NT2/D1 (cell line): ENCODE data around the gene CSTB.

Experiments used
- DNase-seq: peaks from one replicate; pipeline ENCODE4 v3.0.0-alpha.2; 2011; ENCODE audit warnings: low read depth, low spot score
- H3K27me3 ChIP-seq: 2 replicates; pipeline ENCODE4 v1.6.0; 2011; ENCODE audit warnings: mild to moderate bottlenecking; ENCODE audit not compliant: insufficient read length, insufficient read depth
- H3K36me3 ChIP-seq: 2 replicates; pipeline ENCODE4 v1.6.1; 2011; ENCODE audit warnings: mild to moderate bottlenecking, low read length, mixed read lengths; ENCODE audit not compliant: insufficient read depth, insufficient read length
- H3K4me1 ChIP-seq: 2 replicates; pipeline ENCODE4 v1.5.1; 2011; ENCODE audit not compliant: insufficient read depth, insufficient read length
- H3K4me3 ChIP-seq: 2 replicates; pipeline ENCODE4 v1.5.1; 2011; ENCODE audit warnings: low read depth; ENCODE audit not compliant: insufficient read length
- H3K9ac ChIP-seq: 2 replicates; pipeline ENCODE4 v1.6.0; 2011; ENCODE audit warnings: low read depth; ENCODE audit not compliant: insufficient read length
- H3K9me3 ChIP-seq: 2 replicates; pipeline ENCODE4 v1.5.1; 2011; ENCODE audit warnings: mild to moderate bottlenecking, low read length; ENCODE audit not compliant: insufficient read depth
- SUZ12 ChIP-seq: IDR thresholded peaks from 2 replicates; pipeline ENCODE4 v1.6.1; 2011; ENCODE audit not compliant: insufficient read length, insufficient read depth; ENCODE audit errors: extremely low read depth
- YY1 ChIP-seq: IDR thresholded peaks from 2 replicates; pipeline ENCODE4 v1.6.1; 2011; ENCODE audit not compliant: insufficient read length, insufficient read depth
- ZNF274 ChIP-seq: IDR thresholded peaks from 2 replicates; pipeline ENCODE4 v1.6.1; 2011; ENCODE audit warnings: mild to moderate bottlenecking, low read depth, low read length

CSTB gene

GRCh38 chr21:43734131-43734927, 41.8 kb downstream of the CSTB start:
- Histone ChIP-seq H3K4me1 (peaks cover 32% of the 10 kb centered on the region), H3K9ac (peak overlapping the region; percentile 28), H3K27me3 (no peaks in the 10 kb centered on the region), H3K9me3 (no peaks in the 10 kb centered on the region), H3K4me3 (no peak overlapping the region), H3K36me3 (peaks cover 59% of the 10 kb centered on the region)
- DNase-seq: no peak
- TF ChIP-seq SUZ12 (no peak), YY1 (no peak), ZNF274 (no peak)

GRCh38 chr21:43733529-43734071, 42.5 kb downstream of the CSTB start:
- Histone ChIP-seq H3K9ac (peak overlapping the region; percentile 24), H3K4me1 (peaks cover 33% of the 10 kb centered on the region), H3K4me3 (no peak overlapping the region), H3K36me3 (peaks cover 59% of the 10 kb centered on the region), H3K9me3 (no peaks in the 10 kb centered on the region), H3K27me3 (no peaks in the 10 kb centered on the region)
- TF ChIP-seq SUZ12 (no peak), ZNF274 (no peak), YY1 (no peak)
- DNase-seq: no peak

- H3K4me1 ChIP-seq: peaks cover 38% of the 10 kb centered on the region
Measured at GRCh38 chr21:43733060-43733459, 43.0 kb downstream of the CSTB start.

DNA sequence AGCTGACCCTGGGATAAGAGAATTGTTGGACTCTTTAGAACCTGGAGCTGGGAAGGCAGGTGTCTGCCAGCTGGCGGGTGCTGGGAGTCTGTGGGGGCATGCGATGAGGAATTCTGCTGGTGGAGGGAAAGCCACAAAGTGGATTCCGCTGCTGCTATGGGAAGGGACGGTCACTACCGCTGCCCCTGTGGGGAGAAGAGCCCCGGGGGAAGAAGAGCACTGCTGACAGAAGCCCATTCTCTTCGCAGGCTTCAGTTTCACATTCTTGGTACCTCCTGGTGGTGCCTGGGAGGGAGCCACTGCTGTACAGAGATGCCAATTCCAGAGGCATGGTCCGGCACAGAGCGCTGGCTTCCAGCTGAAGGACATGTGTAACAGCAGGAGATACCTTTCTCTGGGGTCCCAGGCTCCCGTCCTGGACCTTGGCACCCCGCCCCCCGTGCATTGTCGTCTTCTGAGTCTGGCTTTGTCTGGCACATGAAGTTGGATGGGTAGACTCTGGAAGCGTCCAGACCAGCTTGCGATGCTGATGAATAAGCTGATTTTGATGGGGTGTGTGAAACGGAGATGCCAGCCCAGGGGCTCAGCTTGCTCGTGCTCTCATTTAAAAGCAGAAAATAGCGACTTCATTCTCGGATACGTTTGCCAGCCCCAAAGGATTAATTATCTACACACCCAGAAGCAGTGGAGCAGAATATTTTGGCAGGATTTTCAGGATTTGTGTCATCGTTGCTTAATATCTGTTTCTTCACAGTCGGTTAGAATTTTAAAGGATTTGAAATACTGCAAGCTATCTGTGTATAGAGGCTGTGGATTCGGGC, 44.0 kb downstream of the CSTB start:
- H3K9ac ChIP-seq: no peak overlapping the region
- peaks cover 47% of the 10 kb centered on the region for H3K36me3 ChIP-seq
- DNase-seq: no peak
- H3K9me3 ChIP-seq: no peaks in the 10 kb centered on the region
- H3K4me3 ChIP-seq: no peak overlapping the region
- TF ChIP-seq ZNF274: no peak
- no peak for TF ChIP-seq SUZ12
- TF ChIP-seq YY1: no peak
- H3K27me3 ChIP-seq: no peaks in the 10 kb centered on the region
- peaks cover 45% of the 10 kb centered on the region for H3K4me1 ChIP-seq

More at GRCh38 chr21:43733060-43733459, 43.0 kb downstream of the CSTB start:
- Histone ChIP-seq H3K27me3 (no peaks in the 10 kb centered on the region), H3K36me3 (peaks cover 54% of the 10 kb centered on the region), H3K9ac (no peak overlapping the region), H3K9me3 (no peaks in the 10 kb centered on the region), H3K4me3 (no peak overlapping the region)
- no peak for TF ChIP-seq ZNF274
- no peak for TF ChIP-seq SUZ12
- no peak for TF ChIP-seq YY1
- no peak for DNase-seq

DNA sequence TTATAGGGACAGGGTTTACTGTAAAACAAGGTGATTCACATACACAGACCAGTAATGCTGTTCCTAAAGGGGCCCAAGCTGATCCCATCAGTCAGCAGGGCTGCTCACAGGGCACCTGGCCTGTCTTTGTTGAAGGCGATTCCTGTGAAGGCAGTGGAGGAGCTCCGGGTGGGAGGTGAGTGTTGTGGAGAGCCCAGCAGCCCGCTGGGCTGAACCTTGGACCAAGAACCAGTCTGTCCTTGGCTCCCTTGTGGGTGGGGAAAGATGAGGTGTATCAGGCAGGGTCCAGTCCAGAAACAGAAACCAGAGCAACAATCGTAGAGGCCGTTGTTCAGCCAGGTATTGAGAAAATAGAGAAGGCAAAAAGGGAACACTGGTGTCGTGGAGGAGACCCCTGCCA, 44.6 kb downstream of the CSTB start:
- H3K9ac ChIP-seq: no peak overlapping the region
- peaks cover 45% of the 10 kb centered on the region for H3K4me1 ChIP-seq
- peaks cover 45% of the 10 kb centered on the region for H3K36me3 ChIP-seq

DNA sequence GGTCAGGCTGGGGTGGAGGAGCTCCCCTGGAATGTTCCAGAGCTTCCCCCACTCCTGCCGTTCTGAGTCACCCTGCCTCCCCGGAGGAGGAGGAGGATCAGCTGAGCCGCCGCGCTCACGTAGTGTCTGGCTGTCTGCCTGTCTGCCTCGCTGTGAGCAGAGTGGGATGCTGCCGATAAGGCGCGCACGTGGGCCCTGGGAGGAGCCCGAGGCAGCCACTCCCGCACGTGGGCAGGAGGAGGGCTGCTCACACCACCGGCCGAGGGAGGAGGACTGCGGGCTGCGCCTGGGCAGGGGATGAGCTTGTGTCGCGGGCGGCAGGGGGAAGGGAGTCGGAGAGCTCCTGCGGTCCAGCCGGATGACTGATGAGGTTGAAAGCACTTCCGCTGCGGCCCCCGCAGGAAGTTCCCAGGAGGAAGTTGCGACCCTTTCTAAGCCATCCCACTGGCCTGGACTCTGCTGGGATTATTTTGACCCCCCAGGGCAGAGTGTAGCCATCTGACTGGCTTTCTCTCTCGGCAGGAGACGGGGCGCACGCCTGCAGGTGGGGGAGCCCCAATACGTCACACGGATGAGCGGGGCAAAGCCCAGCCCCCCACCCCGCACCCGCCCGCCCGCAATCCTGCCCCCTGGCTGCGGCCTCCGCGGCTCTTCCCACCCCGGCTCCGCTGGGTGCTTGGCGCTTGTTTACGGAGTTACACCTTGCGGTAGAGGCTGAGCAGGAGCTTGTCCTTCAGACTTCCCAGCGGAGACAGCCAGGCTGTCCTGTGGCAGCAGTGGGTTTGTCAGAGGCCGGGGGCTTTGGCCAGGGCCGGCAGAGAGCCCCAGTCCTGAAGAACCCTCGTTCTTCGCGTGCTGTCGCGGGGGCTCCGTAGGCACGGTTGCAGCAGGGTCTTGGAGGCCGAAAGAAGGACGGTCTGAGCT, 47.4 kb downstream of the CSTB start:
- no peak for TF ChIP-seq YY1
- no peak for TF ChIP-seq ZNF274
- no peak for TF ChIP-seq SUZ12
- Histone ChIP-seq H3K9ac (peak overlapping the region; percentile 88), H3K4me3 (peak overlapping the region; percentile 59), H3K9me3 (no peaks in the 10 kb centered on the region), H3K36me3 (peaks cover 33% of the 10 kb centered on the region), H3K27me3 (no peaks in the 10 kb centered on the region), H3K4me1 (peaks cover 25% of the 10 kb centered on the region)
- DNase-seq: peak; percentile 89

More for the DNA sequence above, 44.6 kb downstream of the CSTB start:
- no peak for DNase-seq
- H3K9me3 ChIP-seq: no peaks in the 10 kb centered on the region
- H3K4me3 ChIP-seq: no peak overlapping the region
- TF ChIP-seq YY1 (no peak), ZNF274 (no peak), SUZ12 (no peak)
- no peaks in the 10 kb centered on the region for H3K27me3 ChIP-seq
